HepG2 (cell line): ENCODE measurements around the gene MBD3L2. TPM values are rescaled to one million over a fixed set of nuclear protein-coding genes. Genes with fewer than 3 reads are reported as not detected.
A peak's percentile ranks its signal among the peaks of the same experiment; 100 is the strongest.

Experiments used
- HIVEP1 ChIP-seq: sonication (generic); formaldehyde crosslinking; IDR thresholded peaks from 2 replicates; pipeline ENCODE4 v1.4.0; 2020; ENCODE audit warnings: mild to moderate bottlenecking, missing genetic modification reagents
- HOXD1 ChIP-seq: sonication (generic); formaldehyde crosslinking; IDR thresholded peaks from 2 replicates; pipeline ENCODE4 v1.5.0; 2020; ENCODE audit warnings: missing genetic modification reagents
- JDP2 ChIP-seq: sonication (generic); formaldehyde crosslinking; IDR thresholded peaks from 2 replicates; pipeline ENCODE4 v1.8.1; 2022; ENCODE audit warnings: missing genetic modification reagents, borderline replicate concordance
- SOX5 ChIP-seq: IDR thresholded peaks from 2 replicates; pipeline ENCODE4 v1.6.1; 2016; ENCODE audit warnings: borderline replicate concordance
- SRY ChIP-seq: sonication (generic); formaldehyde crosslinking; IDR thresholded peaks from 2 replicates; pipeline ENCODE4 v1.8.0; 2022; ENCODE audit warnings: mild to moderate bottlenecking, missing genetic modification reagents
- TMF1 ChIP-seq: sonication (generic); formaldehyde crosslinking; IDR thresholded peaks from 2 replicates; pipeline ENCODE4 v1.8.1; 2022; ENCODE audit warnings: low read depth, missing genetic modification reagents
- ZNF567 ChIP-seq: sonication (generic); formaldehyde crosslinking; IDR thresholded peaks from 2 replicates; pipeline ENCODE4 v1.8.1; 2023; ENCODE audit warnings: mild to moderate bottlenecking, missing genetic modification reagents, borderline replicate concordance
- ZNF713 ChIP-seq: sonication (generic); formaldehyde crosslinking; IDR thresholded peaks from 2 replicates; pipeline ENCODE4 v1.4.0; 2020; ENCODE audit warnings: mild to moderate bottlenecking, missing genetic modification reagents
- polyA plus RNA-seq, 8 experiments: library from polyadenylated mRNA; depleted of rRNA in 3 of 8; stranded (reverse) in 7 of 8; unstranded in 1 of 8; fragments of >200 nt; fragmentation: Illumina TruSeq in 4 of 8; extraction: Trizol in 4 of 8; gene quantifications; 2 replicates each; pipeline versions ENCODE4 v1.2.1 to v1.2.3, GENCODE V29; 2011 to 2016; ENCODE audit warnings: low read depth in 4 of 8, missing spikeins in 1 of 8, mixed read lengths in 1 of 8; ENCODE audit not compliant: insufficient read depth in 1 of 8
- total RNA-seq, 5 experiments: library from RNA; depleted of rRNA; stranded (reverse); fragments of >200 nt; fragmentation: Illumina TruSeq; extraction: Trizol; gene quantifications; 2 replicates each; pipeline ENCODE4 v1.2.3, GENCODE V29; 2016; ENCODE audit warnings: low read depth in 1 of 5
- TF ChIP-seq, protein P1 (sequence below): sonication (generic); formaldehyde crosslinking; IDR thresholded peaks from 2 replicates; pipeline ENCODE4 v1.5.1; 2020; ENCODE audit warnings: mild to moderate bottlenecking, missing genetic modification reagents, moderate library complexity
- TF ChIP-seq, protein P2 (sequence below): sonication (generic); formaldehyde crosslinking; IDR thresholded peaks from 2 replicates; pipeline ENCODE4 v1.4.0; 2020; ENCODE audit warnings: mild to moderate bottlenecking, missing genetic modification reagents
- TF ChIP-seq, protein P3 (sequence below): IDR thresholded peaks from 2 replicates; pipeline ENCODE4 v1.6.1; 2016
- TF ChIP-seq, protein P4 (sequence below), 2 experiments: sonication (generic) in 1 of 2; formaldehyde crosslinking in 1 of 2; IDR thresholded peaks; 2 replicates each; pipeline versions ENCODE4 v1.5.1 to v1.6.1; 2011 to 2020; ENCODE audit warnings: borderline replicate concordance in 1 of 2, low read depth in 1 of 2, low read length in 1 of 2, mild to moderate bottlenecking in 1 of 2, missing genetic modification reagents in 1 of 2, moderate library complexity in 1 of 2
- TF ChIP-seq, protein P5 (sequence below): sonication (generic); formaldehyde crosslinking; IDR thresholded peaks from 2 replicates; pipeline ENCODE4 v1.5.1; 2020; ENCODE audit warnings: mild to moderate bottlenecking, missing genetic modification reagents, moderate library complexity

The MBD3L2 gene
- total and polyA plus RNA-seq, 2 of the 13 experiments (the other 11 are each of a cell fraction or from before 2014, with no cell fraction given) = not detected

DNA sequence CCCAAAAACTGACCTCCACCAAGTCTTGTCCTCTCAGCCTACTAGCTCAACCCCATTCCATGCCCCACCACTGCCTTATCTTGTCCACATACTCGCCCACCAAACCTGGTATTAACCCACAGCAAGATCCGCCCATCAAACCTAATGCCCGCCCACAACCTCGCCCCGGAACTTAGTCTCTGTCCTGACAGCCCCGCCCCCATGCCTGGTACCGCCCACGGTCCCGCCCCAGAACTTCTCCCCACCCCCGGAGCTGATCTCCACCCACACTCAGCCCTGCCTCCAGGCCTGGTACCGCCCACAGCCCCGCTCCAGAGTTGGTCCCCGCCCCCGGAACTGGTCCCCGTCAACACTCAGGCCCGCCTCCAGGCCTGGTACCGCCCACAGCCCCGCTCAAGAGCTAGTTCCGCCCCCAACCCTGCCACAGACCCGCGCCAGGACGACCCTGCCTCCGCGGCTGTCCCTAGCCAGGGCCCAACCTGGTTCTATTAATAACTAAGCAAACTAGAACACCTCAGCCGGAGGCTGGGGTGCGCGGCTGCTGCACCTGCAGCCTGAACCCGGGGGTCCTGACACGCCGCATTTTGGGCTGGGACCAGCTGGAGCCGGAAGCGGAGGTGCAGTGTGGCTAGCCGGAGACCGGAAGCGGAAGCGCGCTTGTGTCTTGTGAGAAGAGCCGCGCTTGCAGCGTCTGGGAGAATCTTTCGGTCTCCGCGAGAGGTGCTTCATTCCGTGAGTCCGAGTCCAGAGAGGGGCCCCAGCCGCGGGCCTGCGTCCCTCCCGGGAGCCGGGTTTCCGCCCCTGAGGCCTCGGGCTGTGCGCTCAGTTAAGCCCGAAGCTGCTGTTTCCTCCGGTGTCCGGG lies 20.2 kb downstream of the MBD3L2 start, which contains the start of gene ZNF557 (continued):
- TF ChIP-seq, protein P1, sequence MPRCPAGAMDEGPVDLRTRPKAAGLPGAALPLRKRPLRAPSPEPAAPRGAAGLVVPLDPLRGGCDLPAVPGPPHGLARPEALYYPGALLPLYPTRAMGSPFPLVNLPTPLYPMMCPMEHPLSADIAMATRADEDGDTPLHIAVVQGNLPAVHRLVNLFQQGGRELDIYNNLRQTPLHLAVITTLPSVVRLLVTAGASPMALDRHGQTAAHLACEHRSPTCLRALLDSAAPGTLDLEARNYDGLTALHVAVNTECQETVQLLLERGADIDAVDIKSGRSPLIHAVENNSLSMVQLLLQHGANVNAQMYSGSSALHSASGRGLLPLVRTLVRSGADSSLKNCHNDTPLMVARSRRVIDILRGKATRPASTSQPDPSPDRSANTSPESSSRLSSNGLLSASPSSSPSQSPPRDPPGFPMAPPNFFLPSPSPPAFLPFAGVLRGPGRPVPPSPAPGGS = no peak; the same call in 1 of the 2 replicates
- TF ChIP-seq ZNF567 (peak; percentile 81; the same call in 1 of the 2 replicates), SOX5 (CRISPR knock-in tag) (peak; percentile 10; the same call in 1 of the 2 replicates), ZNF713 (no peak), SRY (CRISPR knock-in tag) (peak; percentile 72; the same call in 1 of the 2 replicates), HIVEP1 (CRISPR knock-in tag) (peak; percentile 33; the same call in 1 of the 2 replicates), JDP2 (CRISPR knock-in tag) (no peak), HOXD1 (peak; percentile 35; the same call in 1 of the 2 replicates), TMF1 (CRISPR knock-in tag) (no peak)
- TF ChIP-seq, protein P2, sequence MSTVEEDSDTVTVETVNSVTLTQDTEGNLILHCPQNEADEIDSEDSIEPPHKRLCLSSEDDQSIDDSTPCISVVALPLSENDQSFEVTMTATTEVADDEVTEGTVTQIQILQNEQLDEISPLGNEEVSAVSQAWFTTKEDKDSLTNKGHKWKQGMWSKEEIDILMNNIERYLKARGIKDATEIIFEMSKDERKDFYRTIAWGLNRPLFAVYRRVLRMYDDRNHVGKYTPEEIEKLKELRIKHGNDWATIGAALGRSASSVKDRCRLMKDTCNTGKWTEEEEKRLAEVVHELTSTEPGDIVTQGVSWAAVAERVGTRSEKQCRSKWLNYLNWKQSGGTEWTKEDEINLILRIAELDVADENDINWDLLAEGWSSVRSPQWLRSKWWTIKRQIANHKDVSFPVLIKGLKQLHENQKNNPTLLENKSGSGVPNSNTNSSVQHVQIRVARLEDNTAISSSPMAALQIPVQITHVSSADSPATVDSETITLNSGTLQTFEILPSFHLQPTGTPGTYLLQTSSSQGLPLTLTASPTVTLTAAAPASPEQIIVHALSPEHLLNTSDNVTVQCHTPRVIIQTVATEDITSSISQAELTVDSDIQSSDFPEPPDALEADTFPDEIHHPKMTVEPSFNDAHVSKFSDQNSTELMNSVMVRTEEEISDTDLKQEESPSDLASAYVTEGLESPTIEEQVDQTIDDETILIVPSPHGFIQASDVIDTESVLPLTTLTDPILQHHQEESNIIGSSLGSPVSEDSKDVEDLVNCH (CRISPR knock-in tag) = no peak
- TF ChIP-seq, protein P3, sequence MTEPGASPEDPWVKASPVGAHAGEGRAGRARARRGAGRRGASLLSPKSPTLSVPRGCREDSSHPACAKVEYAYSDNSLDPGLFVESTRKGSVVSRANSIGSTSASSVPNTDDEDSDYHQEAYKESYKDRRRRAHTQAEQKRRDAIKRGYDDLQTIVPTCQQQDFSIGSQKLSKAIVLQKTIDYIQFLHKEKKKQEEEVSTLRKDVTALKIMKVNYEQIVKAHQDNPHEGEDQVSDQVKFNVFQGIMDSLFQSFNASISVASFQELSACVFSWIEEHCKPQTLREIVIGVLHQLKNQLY (CRISPR knock-in tag) = no peak
- TF ChIP-seq, protein P4, sequence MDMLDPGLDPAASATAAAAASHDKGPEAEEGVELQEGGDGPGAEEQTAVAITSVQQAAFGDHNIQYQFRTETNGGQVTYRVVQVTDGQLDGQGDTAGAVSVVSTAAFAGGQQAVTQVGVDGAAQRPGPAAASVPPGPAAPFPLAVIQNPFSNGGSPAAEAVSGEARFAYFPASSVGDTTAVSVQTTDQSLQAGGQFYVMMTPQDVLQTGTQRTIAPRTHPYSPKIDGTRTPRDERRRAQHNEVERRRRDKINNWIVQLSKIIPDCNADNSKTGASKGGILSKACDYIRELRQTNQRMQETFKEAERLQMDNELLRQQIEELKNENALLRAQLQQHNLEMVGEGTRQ (IDR thresholded peaks at IDR 0.05; ENCODE audit: low read depth, low read length) = no peak
- TF ChIP-seq, protein P4 (CRISPR knock-in tag; IDR thresholded peaks at IDR 0.05; ENCODE audit: borderline replicate concordance) = no peak
- TF ChIP-seq, protein P5, sequence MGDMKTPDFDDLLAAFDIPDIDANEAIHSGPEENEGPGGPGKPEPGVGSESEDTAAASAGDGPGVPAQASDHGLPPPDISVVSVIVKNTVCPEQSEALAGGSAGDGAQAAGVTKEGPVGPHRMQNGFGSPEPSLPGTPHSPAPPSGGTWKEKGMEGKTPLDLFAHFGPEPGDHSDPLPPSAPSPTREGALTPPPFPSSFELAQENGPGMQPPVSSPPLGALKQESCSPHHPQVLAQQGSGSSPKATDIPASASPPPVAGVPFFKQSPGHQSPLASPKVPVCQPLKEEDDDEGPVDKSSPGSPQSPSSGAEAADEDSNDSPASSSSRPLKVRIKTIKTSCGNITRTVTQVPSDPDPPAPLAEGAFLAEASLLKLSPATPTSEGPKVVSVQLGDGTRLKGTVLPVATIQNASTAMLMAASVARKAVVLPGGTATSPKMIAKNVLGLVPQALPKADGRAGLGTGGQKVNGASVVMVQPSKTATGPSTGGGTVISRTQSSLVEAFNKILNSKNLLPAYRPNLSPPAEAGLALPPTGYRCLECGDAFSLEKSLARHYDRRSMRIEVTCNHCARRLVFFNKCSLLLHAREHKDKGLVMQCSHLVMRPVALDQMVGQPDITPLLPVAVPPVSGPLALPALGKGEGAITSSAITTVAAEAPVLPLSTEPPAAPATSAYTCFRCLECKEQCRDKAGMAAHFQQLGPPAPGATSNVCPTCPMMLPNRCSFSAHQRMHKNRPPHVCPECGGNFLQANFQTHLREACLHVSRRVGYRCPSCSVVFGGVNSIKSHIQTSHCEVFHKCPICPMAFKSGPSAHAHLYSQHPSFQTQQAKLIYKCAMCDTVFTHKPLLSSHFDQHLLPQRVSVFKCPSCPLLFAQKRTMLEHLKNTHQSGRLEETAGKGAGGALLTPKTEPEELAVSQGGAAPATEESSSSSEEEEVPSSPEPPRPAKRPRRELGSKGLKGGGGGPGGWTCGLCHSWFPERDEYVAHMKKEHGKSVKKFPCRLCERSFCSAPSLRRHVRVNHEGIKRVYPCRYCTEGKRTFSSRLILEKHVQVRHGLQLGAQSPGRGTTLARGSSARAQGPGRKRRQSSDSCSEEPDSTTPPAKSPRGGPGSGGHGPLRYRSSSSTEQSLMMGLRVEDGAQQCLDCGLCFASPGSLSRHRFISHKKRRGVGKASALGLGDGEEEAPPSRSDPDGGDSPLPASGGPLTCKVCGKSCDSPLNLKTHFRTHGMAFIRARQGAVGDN (CRISPR knock-in tag) = peak; percentile 84
